ENCODE results near the gene SELE. TPM values are rescaled to one million over a fixed set of nuclear protein-coding genes. Genes with fewer than 3 reads are reported as not detected.

The SELE gene
- total and polyA plus RNA-seq, 2 of the 8 experiments (the other 6 are each of a cell fraction or from before 2014, with no cell fraction given), result not detected

DNA sequence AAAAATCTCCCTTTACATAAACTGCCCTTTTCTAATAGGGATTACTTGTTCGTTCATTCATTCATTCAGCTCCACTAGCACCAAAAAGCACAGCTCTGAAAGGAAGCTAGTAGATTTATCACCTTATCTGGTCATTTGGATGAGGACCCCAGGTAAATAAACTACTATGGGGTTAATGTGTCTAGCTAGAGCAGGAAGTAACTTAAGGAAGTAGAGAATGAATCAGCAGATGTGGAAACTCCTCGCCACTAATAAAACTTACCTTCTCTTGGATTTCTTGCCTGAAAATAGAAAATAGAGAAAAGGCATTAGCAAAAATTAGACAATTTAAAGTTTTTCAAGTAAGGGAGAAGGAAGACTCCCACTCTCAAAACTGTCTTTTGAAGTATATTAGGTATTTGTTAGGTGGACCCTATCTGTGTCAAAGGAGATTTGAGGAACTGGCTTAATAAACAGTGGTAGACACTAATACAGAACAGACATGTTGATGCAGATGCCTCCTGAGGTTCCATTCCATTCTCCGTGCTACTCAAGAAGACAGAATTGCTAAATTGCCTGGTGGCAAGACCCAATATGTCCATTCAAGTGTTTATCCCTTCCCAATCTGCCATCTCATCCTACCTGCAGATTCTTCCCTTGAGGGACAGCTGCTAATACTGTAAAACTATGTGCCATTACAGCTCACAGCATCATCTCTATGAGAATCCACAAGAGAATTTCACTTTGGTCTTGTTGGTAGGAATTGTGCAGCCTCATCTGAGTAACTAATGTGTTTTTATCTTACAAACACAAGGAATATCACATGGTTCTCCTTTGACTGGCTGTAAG, 37.4 kb downstream of the SELE start:
- H2BK12ac ChIP-seq (ENCODE audit: low read depth, low read length), result no peak overlapping the region
- H3K4me2 ChIP-seq (ENCODE audit: insufficient read depth in 1 of 2, low read depth in 2 of 2, low read length in 2 of 2), result no peak overlapping the region
- no peaks in the 10 kb centered on the region for H3K79me1 ChIP-seq (ENCODE audit: low read depth, low read length)
- H3K27ac ChIP-seq (ENCODE audit: low read depth, low read length), result no peak overlapping the region
- H3K36me3 ChIP-seq (ENCODE audit: control insufficient read depth in 2 of 4, insufficient read depth in 4 of 4, low read length in 3 of 4), result no peaks in the 10 kb centered on the region
- no peaks in the 10 kb centered on the region for H3K23me2 ChIP-seq (ENCODE audit: low read depth, low read length)
- H3K18ac ChIP-seq (ENCODE audit: extremely low read depth, low read length), result no peak overlapping the region
- H4K20me1 ChIP-seq (replicated peaks in 1 of 2; ENCODE audit: control insufficient read depth in 1 of 2, insufficient read depth in 2 of 2, low read length in 2 of 2), result peaks cover under 1 to 2% of the 10 kb centered on the region in 2 experiments
- no peak overlapping the region for H3K9ac ChIP-seq (replicated peaks in 1 of 4; ENCODE audit: extremely low read depth in 1 of 4, low read depth in 3 of 4, low read length in 3 of 4)
- no peaks in the 10 kb centered on the region for H3K79me2 ChIP-seq (ENCODE audit: control insufficient read depth in 1 of 2, insufficient read depth in 2 of 2, low read length in 2 of 2)
- H4K91ac ChIP-seq (replicated peaks; ENCODE audit: insufficient read length, low read length), result no peak overlapping the region
- no peak overlapping the region for H2AFZ ChIP-seq (ENCODE audit: low read length)
- DNase-seq (ENCODE audit: low read depth in 1 of 2, low spot score in 2 of 2) (no peak), FAIRE-seq (no peak)
- no peaks in the 10 kb centered on the region for H3K9me3 ChIP-seq (ENCODE audit: insufficient read depth in 2 of 2, low read depth in 1 of 2, low read length in 1 of 2)
- H2BK20ac ChIP-seq (ENCODE audit: low read length), result no peak overlapping the region
- H2BK120ac ChIP-seq (replicated peaks; ENCODE audit: low read depth, low read length), result no peak overlapping the region
- POLR2A ChIA-PET (ENCODE audit: partially characterized antibody), result no interaction called here
- no peak overlapping the region for H3K23ac ChIP-seq (ENCODE audit: insufficient read length)
- no peak overlapping the region for H3K4ac ChIP-seq (replicated peaks; ENCODE audit: insufficient read length, low read depth, low read length)
- no peak overlapping the region for H4K8ac ChIP-seq (ENCODE audit: extremely low read depth, insufficient read depth, low read length)
- H2BK5ac ChIP-seq (ENCODE audit: low read depth, low read length), result no peak overlapping the region
- 88% methylated on average over 3 of the region's 3 CpGs; no CpG with 5 or more reads in 1 of the 2 experiments for WGBS, 2 experiments (ENCODE audit: extremely low coverage in 1 of 2, insufficient coverage in 1 of 2, insufficient read length in 1 of 2, insufficient replicate concordance in 2 of 2, low coverage in 1 of 2, low lambda C conversion rate in 2 of 2, missing lambda C conversion rate in 1 of 2)
- H3K4me1 ChIP-seq (replicated peaks in 1 of 4; ENCODE audit: control insufficient read depth in 3 of 4, insufficient read depth in 4 of 4, low read length in 3 of 4), result 0 out of 7 replicates have a peak, but pooled peaks cover 0 to under 1% (median 0%) of the 10 kb centered on the region in 4 experiments
- no peak overlapping the region for H2AK5ac ChIP-seq (ENCODE audit: low read depth, low read length)
- H3K27me3 ChIP-seq (replicated peaks in 1 of 4; ENCODE audit: control insufficient read depth in 3 of 4, extremely low read depth in 1 of 4, insufficient read depth in 3 of 4, low read length in 3 of 4), result peaks cover 12 to 25% (median 22%) of the 10 kb centered on the region in 4 experiments
- H4K5ac ChIP-seq (ENCODE audit: insufficient read length, low read depth, low read length), result no peak overlapping the region
- CTCF ChIA-PET (ENCODE audit: partially characterized antibody), result interaction anchor here (0.7 to 1.5 kb wide), 8 partner anchors 9 to 111 kb away, joined by 3 to 7 read pairs (median 3); partner anchors contain the start of gene F5
- H3K4me3 ChIP-seq (ENCODE audit: extremely low read depth in 1 of 4, insufficient read depth in 2 of 4, low read depth in 3 of 4, low read length in 4 of 4), result no peak overlapping the region
- no peak overlapping the region for H2BK15ac ChIP-seq (ENCODE audit: low read length)
- no peak overlapping the region for H3K56ac ChIP-seq (replicated peaks; ENCODE audit: insufficient read length, low read depth, low read length)
- no peak overlapping the region for H3K14ac ChIP-seq (ENCODE audit: insufficient read length)
- TF ChIP-seq, protein P1, sequence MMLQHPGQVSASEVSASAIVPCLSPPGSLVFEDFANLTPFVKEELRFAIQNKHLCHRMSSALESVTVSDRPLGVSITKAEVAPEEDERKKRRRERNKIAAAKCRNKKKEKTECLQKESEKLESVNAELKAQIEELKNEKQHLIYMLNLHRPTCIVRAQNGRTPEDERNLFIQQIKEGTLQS (IDR thresholded peaks at IDR 0.05; ENCODE audit: insufficient read depth, low read depth, low read length), result no peak
- no peak for TF ChIP-seq RXRA (IDR thresholded peaks at IDR 0.05; ENCODE audit: insufficient read depth, low read depth, low read length)
- no peak for TF ChIP-seq KDM5A (IDR thresholded peaks at IDR 0.05; ENCODE audit: low read length)
- TF ChIP-seq CBX8 (IDR thresholded peaks at IDR 0.05; ENCODE audit: borderline replicate concordance, low read depth, low read length), result no peak
- TF ChIP-seq ASH2L (IDR thresholded peaks at IDR 0.05; ENCODE audit: low read length), result no peak
- TF ChIP-seq TBP (IDR thresholded peaks at IDR 0.05; ENCODE audit: low read depth, low read length), result no peak
- TF ChIP-seq SP1 (IDR thresholded peaks at IDR 0.05; ENCODE audit: low read depth, low read length), result no peak
